HepG2 (cell line): Measurements from ENCODE around the gene TMEM87B. TPM values are rescaled to one million over a fixed set of nuclear protein-coding genes. Genes with fewer than 3 reads are reported as not detected.
A peak's percentile ranks its signal among the peaks of the same experiment; 100 is the strongest.

Experiments
- DPF2 ChIP-seq: sonication (generic); formaldehyde crosslinking; IDR thresholded peaks from 2 replicates; pipeline ENCODE4 v1.4.0; 2020; ENCODE audit warnings: mild to moderate bottlenecking, low read depth, missing genetic modification reagents, borderline replicate concordance
- GPN1 ChIP-seq: sonication (generic); formaldehyde crosslinking; IDR thresholded peaks from 2 replicates; pipeline ENCODE4 v1.5.1; 2020; ENCODE audit warnings: missing genetic modification reagents, borderline replicate concordance
- HNRNPH1 ChIP-seq: fragments of 200-400 bp; formaldehyde crosslinking; optimal IDR thresholded peaks from 2 replicates; pipeline ENCODE3; 2017; ENCODE audit warnings: mild to moderate bottlenecking, low read depth, low read length
- LCORL ChIP-seq, 2 experiments: fragments of 450-650 bp in 1 of 2; sonication (generic) in 1 of 2; formaldehyde crosslinking in 1 of 2; IDR thresholded peaks; 2 replicates each; pipeline versions ENCODE4 v1.5.0 to v1.6.1; 2017 to 2020; ENCODE audit warnings: antibody characterized with exemption in 1 of 2, missing genetic modification reagents in 1 of 2
- MAFG ChIP-seq: sonication (generic); formaldehyde crosslinking; IDR thresholded peaks from 2 replicates; pipeline ENCODE4 v1.5.1; 2020; ENCODE audit warnings: mild to moderate bottlenecking, missing genetic modification reagents
- PAF1 ChIP-seq: IDR thresholded peaks from 2 replicates; pipeline ENCODE4 v1.6.1; 2016; ENCODE audit warnings: missing genetic modification reagents, missing compliant biosample characterization
- POLR2A ChIP-seq, 2 experiments: IDR thresholded peaks; 2 replicates each; pipeline ENCODE4 v1.6.1; 2011; ENCODE audit warnings: low read depth in 2 of 2, low read length in 2 of 2, mild to moderate bottlenecking in 1 of 2, moderate library complexity in 1 of 2; ENCODE audit not compliant: insufficient read depth in 1 of 2
- TP53 ChIP-seq: sonication (generic); formaldehyde crosslinking; conservative IDR thresholded peaks from 2 replicates; pipeline ENCODE4 v1.4.0; 2020; ENCODE audit warnings: missing genetic modification reagents
- ZSCAN20 ChIP-seq: sonication (generic); formaldehyde crosslinking; IDR thresholded peaks from 2 replicates; pipeline ENCODE4 v1.4.0; 2020; ENCODE audit warnings: missing genetic modification reagents, mild to moderate bottlenecking, borderline replicate concordance
- polyA plus RNA-seq, 8 experiments: library from polyadenylated mRNA; depleted of rRNA in 3 of 8; stranded (reverse) in 7 of 8; unstranded in 1 of 8; fragments of >200 nt; fragmentation: Illumina TruSeq in 4 of 8; extraction: Trizol in 4 of 8; gene quantifications; 2 replicates each; pipeline versions ENCODE4 v1.2.1 to v1.2.3, GENCODE V29; 2011 to 2016; ENCODE audit warnings: low read depth in 4 of 8, missing spikeins in 1 of 8, mixed read lengths in 1 of 8; ENCODE audit not compliant: insufficient read depth in 1 of 8
- total RNA-seq, 5 experiments: library from RNA; depleted of rRNA; stranded (reverse); fragments of >200 nt; fragmentation: Illumina TruSeq; extraction: Trizol; gene quantifications; 2 replicates each; pipeline ENCODE4 v1.2.3, GENCODE V29; 2016; ENCODE audit warnings: low read depth in 1 of 5
- TF ChIP-seq, protein P1 (sequence below): IDR thresholded peaks from 2 replicates; pipeline ENCODE4 v1.6.1; 2012; ENCODE audit warnings: low read length, improper control_type of control experiment
- TF ChIP-seq, protein P2 (sequence below), 2 experiments: fragments of 450-650 bp in 1 of 2; sonication (generic) in 1 of 2; formaldehyde crosslinking in 1 of 2; IDR thresholded peaks; 2 replicates each; pipeline versions ENCODE4 v1.6.1 to v1.8.0; 2016 to 2022; ENCODE audit warnings: antibody characterized with exemption in 1 of 2, mild to moderate bottlenecking in 1 of 2, missing genetic modification reagents in 1 of 2

The TMEM87B gene
- total and polyA plus RNA-seq, 2 of the 13 experiments (the other 11 are each of a cell fraction or from before 2014, with no cell fraction given): 15.1 to 16.2 TPM

DNA sequence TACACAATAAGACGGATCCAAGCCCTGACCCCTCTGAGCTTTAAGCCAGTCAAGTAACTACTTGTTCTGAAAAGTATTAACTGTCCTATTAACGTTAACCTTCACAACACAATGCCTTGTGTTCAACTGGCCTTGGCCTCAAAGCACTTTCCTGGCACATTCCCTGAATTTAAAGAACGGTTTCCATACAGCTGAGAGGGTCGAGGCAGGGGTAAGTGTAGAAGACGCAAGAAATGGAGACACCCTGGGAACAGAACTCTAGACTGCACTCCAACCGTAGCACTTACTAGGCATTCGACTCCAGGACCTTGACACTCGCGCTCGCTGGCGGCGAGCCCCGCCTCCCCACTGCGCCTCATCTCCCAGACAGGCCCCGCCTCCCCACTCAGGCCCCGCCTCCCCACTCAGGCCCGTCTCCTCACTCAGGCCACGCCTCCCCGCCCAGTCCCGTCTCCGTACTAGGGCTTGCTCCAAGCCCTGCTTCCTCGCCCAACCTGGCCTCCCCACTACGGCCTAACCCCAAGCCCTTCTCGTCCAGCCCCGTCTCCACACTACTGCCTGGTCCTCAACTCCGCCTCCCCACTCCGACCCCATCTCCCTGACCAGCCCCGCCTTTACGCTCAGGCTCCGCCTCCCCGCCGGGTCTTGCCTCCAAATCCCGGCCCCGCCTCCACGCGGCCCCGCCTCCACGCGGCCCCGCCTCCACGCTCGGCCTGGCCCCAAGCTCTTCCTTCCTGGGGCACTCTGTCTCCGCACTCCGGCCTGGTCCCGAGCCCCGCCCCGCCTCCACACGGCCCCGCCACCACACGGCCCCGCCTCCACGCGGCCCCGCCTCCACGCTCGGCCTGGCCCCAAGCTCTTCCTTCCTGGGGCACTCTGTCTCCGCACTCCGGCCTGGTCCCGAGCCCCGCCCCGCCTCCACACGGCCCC, 887 bp upstream of the TMEM87B start (continued):
- TF ChIP-seq, protein P1, sequence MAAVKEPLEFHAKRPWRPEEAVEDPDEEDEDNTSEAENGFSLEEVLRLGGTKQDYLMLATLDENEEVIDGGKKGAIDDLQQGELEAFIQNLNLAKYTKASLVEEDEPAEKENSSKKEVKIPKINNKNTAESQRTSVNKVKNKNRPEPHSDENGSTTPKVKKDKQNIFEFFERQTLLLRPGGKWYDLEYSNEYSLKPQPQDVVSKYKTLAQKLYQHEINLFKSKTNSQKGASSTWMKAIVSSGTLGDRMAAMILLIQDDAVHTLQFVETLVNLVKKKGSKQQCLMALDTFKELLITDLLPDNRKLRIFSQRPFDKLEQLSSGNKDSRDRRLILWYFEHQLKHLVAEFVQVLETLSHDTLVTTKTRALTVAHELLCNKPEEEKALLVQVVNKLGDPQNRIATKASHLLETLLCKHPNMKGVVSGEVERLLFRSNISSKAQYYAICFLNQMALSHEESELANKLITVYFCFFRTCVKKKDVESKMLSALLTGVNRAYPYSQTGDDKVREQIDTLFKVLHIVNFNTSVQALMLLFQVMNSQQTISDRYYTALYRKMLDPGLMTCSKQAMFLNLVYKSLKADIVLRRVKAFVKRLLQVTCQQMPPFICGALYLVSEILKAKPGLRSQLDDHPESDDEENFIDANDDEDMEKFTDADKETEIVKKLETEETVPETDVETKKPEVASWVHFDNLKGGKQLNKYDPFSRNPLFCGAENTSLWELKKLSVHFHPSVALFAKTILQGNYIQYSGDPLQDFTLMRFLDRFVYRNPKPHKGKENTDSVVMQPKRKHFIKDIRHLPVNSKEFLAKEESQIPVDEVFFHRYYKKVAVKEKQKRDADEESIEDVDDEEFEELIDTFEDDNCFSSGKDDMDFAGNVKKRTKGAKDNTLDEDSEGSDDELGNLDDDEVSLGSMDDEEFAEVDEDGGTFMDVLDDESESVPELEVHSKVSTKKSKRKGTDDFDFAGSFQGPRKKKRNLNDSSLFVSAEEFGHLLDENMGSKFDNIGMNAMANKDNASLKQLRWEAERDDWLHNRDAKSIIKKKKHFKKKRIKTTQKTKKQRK: no peak
- TF ChIP-seq ZSCAN20 (no peak), TP53 (no peak), POLR2A (IDR thresholded peaks at IDR 0.05; ENCODE audit: insufficient read depth in 1 of 2, low read depth in 2 of 2, low read length in 2 of 2) (peak; percentile 78 to 88), HNRNPH1 (no peak), GPN1 (no peak; the same call in 1 of the 2 replicates), MAFG (CRISPR knock-in tag) (no peak), DPF2 (no peak), LCORL (IDR thresholded peaks at IDR 0.05) (no peak), LCORL (CRISPR knock-in tag; IDR thresholded peaks at IDR 0.05) (peak; percentile 10; the same call in 1 of the 2 replicates), PAF1 (CRISPR knock-in tag) (no peak)
- TF ChIP-seq, protein P2, sequence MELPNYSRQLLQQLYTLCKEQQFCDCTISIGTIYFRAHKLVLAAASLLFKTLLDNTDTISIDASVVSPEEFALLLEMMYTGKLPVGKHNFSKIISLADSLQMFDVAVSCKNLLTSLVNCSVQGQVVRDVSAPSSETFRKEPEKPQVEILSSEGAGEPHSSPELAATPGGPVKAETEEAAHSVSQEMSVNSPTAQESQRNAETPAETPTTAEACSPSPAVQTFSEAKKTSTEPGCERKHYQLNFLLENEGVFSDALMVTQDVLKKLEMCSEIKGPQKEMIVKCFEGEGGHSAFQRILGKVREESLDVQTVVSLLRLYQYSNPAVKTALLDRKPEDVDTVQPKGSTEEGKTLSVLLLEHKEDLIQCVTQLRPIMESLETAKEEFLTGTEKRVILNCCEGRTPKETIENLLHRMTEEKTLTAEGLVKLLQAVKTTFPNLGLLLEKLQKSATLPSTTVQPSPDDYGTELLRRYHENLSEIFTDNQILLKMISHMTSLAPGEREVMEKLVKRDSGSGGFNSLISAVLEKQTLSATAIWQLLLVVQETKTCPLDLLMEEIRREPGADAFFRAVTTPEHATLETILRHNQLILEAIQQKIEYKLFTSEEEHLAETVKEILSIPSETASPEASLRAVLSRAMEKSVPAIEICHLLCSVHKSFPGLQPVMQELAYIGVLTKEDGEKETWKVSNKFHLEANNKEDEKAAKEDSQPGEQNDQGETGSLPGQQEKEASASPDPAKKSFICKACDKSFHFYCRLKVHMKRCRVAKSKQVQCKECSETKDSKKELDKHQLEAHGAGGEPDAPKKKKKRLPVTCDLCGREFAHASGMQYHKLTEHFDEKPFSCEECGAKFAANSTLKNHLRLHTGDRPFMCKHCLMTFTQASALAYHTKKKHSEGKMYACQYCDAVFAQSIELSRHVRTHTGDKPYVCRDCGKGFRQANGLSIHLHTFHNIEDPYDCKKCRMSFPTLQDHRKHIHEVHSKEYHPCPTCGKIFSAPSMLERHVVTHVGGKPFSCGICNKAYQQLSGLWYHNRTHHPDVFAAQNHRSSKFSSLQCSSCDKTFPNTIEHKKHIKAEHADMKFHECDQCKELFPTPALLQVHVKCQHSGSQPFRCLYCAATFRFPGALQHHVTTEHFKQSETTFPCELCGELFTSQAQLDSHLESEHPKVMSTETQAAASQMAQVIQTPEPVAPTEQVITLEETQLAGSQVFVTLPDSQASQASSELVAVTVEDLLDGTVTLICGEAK (IDR thresholded peaks at IDR 0.05): no peak
- TF ChIP-seq, protein P2 (CRISPR knock-in tag; IDR thresholded peaks at IDR 0.05): no peak
